SJCRH30 (cell line): ENCODE measurements around the gene C19orf81. TPM values are rescaled to one million over a fixed set of nuclear protein-coding genes. Genes with fewer than 3 reads are reported as not detected.

Experiments used
- DNase-seq, 2 experiments: peaks; one replicate each; pipeline ENCODE4 v3.0.0-alpha.2; 2015 to 2020
- H3K27ac ChIP-seq: fragments of 250-450 bp; sonication (Bioruptor Pico); 2 replicates; pipeline ENCODE4 v1.5.1; 2020; ENCODE audit warnings: mild to moderate bottlenecking, moderate library complexity
- H3K27me3 ChIP-seq: fragments of 250-450 bp; sonication (Bioruptor Pico); 2 replicates; pipeline ENCODE4 v1.5.1; 2020; ENCODE audit warnings: mild to moderate bottlenecking, moderate library complexity
- H3K36me3 ChIP-seq: fragments of 250-450 bp; sonication (Bioruptor Pico); 2 replicates; pipeline ENCODE4 v1.5.1; 2020; ENCODE audit warnings: mild to moderate bottlenecking, moderate library complexity
- H3K4me1 ChIP-seq: fragments of 250-450 bp; sonication (Bioruptor Pico); 2 replicates; pipeline ENCODE4 v1.5.1; 2020; ENCODE audit warnings: mild to moderate bottlenecking, moderate library complexity
- H3K4me3 ChIP-seq: fragments of 250-450 bp; sonication (Bioruptor Pico); 2 replicates; pipeline ENCODE4 v1.5.1; 2020; ENCODE audit warnings: mild to moderate bottlenecking, moderate library complexity
- H3K9me3 ChIP-seq: fragments of 250-450 bp; sonication (Bioruptor Pico); replicated peaks from 2 replicates; pipeline ENCODE4 v1.5.1; 2020; ENCODE audit warnings: mild to moderate bottlenecking, moderate library complexity
- total RNA-seq: library from RNA; depleted of rRNA; stranded (reverse); fragments of >200 nt; shearing (Covaris generic); gene quantifications from 2 replicates; pipeline ENCODE4 v1.2.3, GENCODE V29; 2014

The C19orf81 gene
- total RNA-seq, 1 experiment from 2014 or later, result not detected

GRCh38 chr19:50644315-50644915, 4.8 kb upstream of the C19orf81 start:
- no peak overlapping the region for H3K4me3 ChIP-seq
- H3K9me3 ChIP-seq, result no peaks in the 10 kb centered on the region
- DNase-seq, result no peak
- no peak overlapping the region for H3K27ac ChIP-seq
- H3K36me3 ChIP-seq, result no peaks in the 10 kb centered on the region
- H3K27me3 ChIP-seq, result peaks cover 6% of the 10 kb centered on the region; the same call in 1 of the 2 replicates
- no peaks in the 10 kb centered on the region for H3K4me1 ChIP-seq

- Histone ChIP-seq H3K27ac (no peak overlapping the region), H3K27me3 (peaks cover 3% of the 10 kb centered on the region; the same call in 1 of the 2 replicates), H3K4me3 (no peak overlapping the region), H3K9me3 (no peaks in the 10 kb centered on the region), H3K36me3 (no peaks in the 10 kb centered on the region), H3K4me1 (no peaks in the 10 kb centered on the region)
- no peak for DNase-seq
Measured at GRCh38 chr19:50645107-50645506, 4.1 kb upstream of the C19orf81 start.

GRCh38 chr19:50646074-50646807, 3.0 kb upstream of the C19orf81 start:
- H3K27me3 ChIP-seq, result 0 out of 2 replicates have a peak, but pooled peaks cover 3% of the 10 kb centered on the region
- no peak for DNase-seq
- H3K9me3 ChIP-seq, result no peaks in the 10 kb centered on the region
- no peaks in the 10 kb centered on the region for H3K4me1 ChIP-seq
- no peaks in the 10 kb centered on the region for H3K36me3 ChIP-seq
- H3K4me3 ChIP-seq, result no peak overlapping the region
- no peak overlapping the region for H3K27ac ChIP-seq

GRCh38 chr19:50647879-50648615, 1.2 kb upstream of the C19orf81 start:
- no peaks in the 10 kb centered on the region for H3K36me3 ChIP-seq
- H3K27ac ChIP-seq, result no peak overlapping the region
- H3K9me3 ChIP-seq, result no peaks in the 10 kb centered on the region
- H3K4me3 ChIP-seq, result no peak overlapping the region
- H3K27me3 ChIP-seq, result 0 out of 2 replicates have a peak, but pooled peaks cover 6% of the 10 kb centered on the region
- DNase-seq, result no peak
- no peaks in the 10 kb centered on the region for H3K4me1 ChIP-seq

- no peak overlapping the region for H3K27ac ChIP-seq
- no peaks in the 10 kb centered on the region for H3K36me3 ChIP-seq
- H3K9me3 ChIP-seq, result no peaks in the 10 kb centered on the region
- H3K4me1 ChIP-seq, result no peaks in the 10 kb centered on the region
- H3K27me3 ChIP-seq, result 0 out of 2 replicates have a peak, but pooled peaks cover 6% of the 10 kb centered on the region
- DNase-seq, result no peak
- no peak overlapping the region for H3K4me3 ChIP-seq
Measured at GRCh38 chr19:50648659-50649058, 586 bp upstream of the C19orf81 start.

GRCh38 chr19:50651174-50651573, 1.9 kb downstream of the C19orf81 start:
- no peaks in the 10 kb centered on the region for H3K36me3 ChIP-seq
- no peak for DNase-seq
- no peak overlapping the region for H3K4me3 ChIP-seq
- no peak overlapping the region for H3K27ac ChIP-seq
- H3K27me3 ChIP-seq, result 0 out of 2 replicates have a peak, but pooled peaks cover 6% of the 10 kb centered on the region
- no peaks in the 10 kb centered on the region for H3K4me1 ChIP-seq
- no peaks in the 10 kb centered on the region for H3K9me3 ChIP-seq

- Histone ChIP-seq H3K4me3 (no peak overlapping the region), H3K27ac (no peak overlapping the region), H3K36me3 (no peaks in the 10 kb centered on the region), H3K27me3 (0 out of 2 replicates have a peak, but pooled peaks cover 6% of the 10 kb centered on the region), H3K9me3 (no peaks in the 10 kb centered on the region), H3K4me1 (no peaks in the 10 kb centered on the region)
- no peak for DNase-seq
Measured at GRCh38 chr19:50652722-50653121, 3.5 kb downstream of the C19orf81 start.

GRCh38 chr19:50654882-50655281, 5.6 kb downstream of the C19orf81 start:
- Histone ChIP-seq H3K4me1 (no peaks in the 10 kb centered on the region), H3K36me3 (no peaks in the 10 kb centered on the region), H3K9me3 (no peaks in the 10 kb centered on the region), H3K27me3 (0 out of 2 replicates have a peak, but pooled peaks cover 6% of the 10 kb centered on the region), H3K27ac (no peak overlapping the region), H3K4me3 (no peak overlapping the region)
- no peak for DNase-seq

- Histone ChIP-seq H3K9me3 (no peaks in the 10 kb centered on the region), H3K27me3 (0 out of 2 replicates have a peak, but pooled peaks cover 3% of the 10 kb centered on the region), H3K36me3 (no peaks in the 10 kb centered on the region), H3K4me3 (no peak overlapping the region), H3K4me1 (no peaks in the 10 kb centered on the region), H3K27ac (no peak overlapping the region)
- no peak for DNase-seq
Measured at GRCh38 chr19:50657222-50657669, 8.0 kb downstream of the C19orf81 start.

- no peak overlapping the region for H3K27ac ChIP-seq
- no peak for DNase-seq
- H3K27me3 ChIP-seq, result no peaks in the 10 kb centered on the region
Measured at GRCh38 chr19:50657712-50658440, 8.6 kb downstream of the C19orf81 start.

GRCh38 chr19:50658441-50659317, 9.4 kb downstream of the C19orf81 start:
- Histone ChIP-seq H3K9me3 (no peaks in the 10 kb centered on the region), H3K4me1 (no peaks in the 10 kb centered on the region), H3K27ac (no peak overlapping the region), H3K4me3 (no peak overlapping the region), H3K36me3 (no peaks in the 10 kb centered on the region), H3K27me3 (no peaks in the 10 kb centered on the region)
- DNase-seq, result no peak

More at GRCh38 chr19:50657712-50658440, 8.6 kb downstream of the C19orf81 start:
- Histone ChIP-seq H3K36me3 (no peaks in the 10 kb centered on the region), H3K9me3 (no peaks in the 10 kb centered on the region), H3K4me1 (no peaks in the 10 kb centered on the region), H3K4me3 (no peak overlapping the region)

GRCh38 chr19:50659318-50660087, 10.3 kb downstream of the C19orf81 start:
- Histone ChIP-seq H3K9me3 (no peaks in the 10 kb centered on the region), H3K4me3 (no peak overlapping the region), H3K27ac (no peak overlapping the region), H3K4me1 (no peaks in the 10 kb centered on the region), H3K27me3 (no peaks in the 10 kb centered on the region), H3K36me3 (no peaks in the 10 kb centered on the region)
- DNase-seq, result no peak

- Histone ChIP-seq H3K4me3 (no peak overlapping the region), H3K9me3 (no peaks in the 10 kb centered on the region), H3K36me3 (no peaks in the 10 kb centered on the region), H3K27me3 (no peaks in the 10 kb centered on the region), H3K4me1 (no peaks in the 10 kb centered on the region), H3K27ac (no peak overlapping the region)
- no peak for DNase-seq
Measured at GRCh38 chr19:50660088-50660366, 10.8 kb downstream of the C19orf81 start.
